Upper lobe of left lung (tissue), 6 donors: ENCODE measurements around the gene TSPAN5. TPM values are rescaled to one million over a fixed set of nuclear protein-coding genes. Genes with fewer than 3 reads are reported as not detected.
A peak's percentile ranks its signal among the peaks of the same experiment; 100 is the strongest.
"Not testable (repeated sequence)": the region's sequence is repeated elsewhere in the genome, so short reads cannot be mapped to it uniquely, and the experiment has no call there.

Source experiments
- ATAC-seq, 2 donors: fragments of 200-7000 bp; cut with Tn5 transposase; one replicate each; pipeline ENCODE4 v1.9.1; 2022; ENCODE audit warnings: mild to moderate bottlenecking in 2 of 2, moderate library complexity in 2 of 2; ENCODE audit not compliant: low FRiP score in 2 of 2
- DNase-seq, 2 donors: peaks; one replicate each; pipeline ENCODE4 v3.0.0-alpha.2; 2019 to 2020
- H3K27ac ChIP-seq, 4 donors: fragments of 200-600 bp; sonication (generic); one replicate each; pipeline ENCODE4 v1.5.1; 2016 to 2019
- H3K27me3 ChIP-seq, 4 donors: fragments of 200-600 bp; sonication (generic); one replicate each; pipeline ENCODE4 v1.5.1; 2017 to 2019
- H3K36me3 ChIP-seq, 4 donors: fragments of 200-600 bp; sonication (generic); one replicate each; pipeline ENCODE4 v1.5.1; 2016 to 2019
- H3K4me1 ChIP-seq, 4 donors: fragments of 200-600 bp; sonication (generic); one replicate each; pipeline ENCODE4 v1.5.1; 2018 to 2019
- H3K4me3 ChIP-seq, 4 donors: fragments of 200-600 bp; sonication (generic); one replicate each; pipeline ENCODE4 v1.5.1; 2017 to 2019; ENCODE audit warnings: mild to moderate bottlenecking in 2 of 4, moderate library complexity in 1 of 4
- H3K9me3 ChIP-seq, 4 donors: fragments of 200-600 bp; sonication (generic); one replicate each; pipeline ENCODE4 v1.5.1; 2018 to 2019
- EP300 ChIP-seq, 4 donors: sonication (generic); formaldehyde crosslinking; IDR thresholded peaks; one replicate each; pipeline ENCODE4 v1.5.1; 2017; ENCODE audit warnings: antibody characterized with exemption in 4 of 4, control low read depth in 2 of 4
- POLR2A ChIP-seq, 4 donors: fragments of 450-650 bp; IDR thresholded peaks; one replicate each; pipeline ENCODE4 v1.5.1; 2016 to 2017; ENCODE audit warnings: antibody characterized with exemption in 4 of 4, mild to moderate bottlenecking in 2 of 4
- POLR2AphosphoS5 ChIP-seq, 2 donors: sonication (generic); formaldehyde crosslinking; IDR thresholded peaks; one replicate each; pipeline ENCODE4 v1.5.1; 2017; ENCODE audit warnings: antibody characterized with exemption in 2 of 2
- WGBS, 2 donors: methylation state at CpG; one replicate each; pipeline ENCODE4 v1.1.5; 2017 to 2018; 5-methylcytosine and 5-hydroxymethylcytosine counted together
- total RNA-seq, 6 donors: library from RNA; depleted of rRNA in 4 of 6; stranded (reverse); fragments of >200 nt in 4 of 6; gene quantifications; one replicate each; pipeline versions ENCODE4 v1.1.0 to v1.2.1, GENCODE V29; 2016 to 2021
- TF ChIP-seq, protein P1 (sequence below), 6 experiments: fragments of 450-650 bp in 4 of 6; fragments of 200-600 bp in 2 of 6; sonication (generic) in 2 of 6; IDR thresholded peaks; one replicate each; pipeline ENCODE4 v1.5.1; 2016 to 2019; ENCODE audit warnings: antibody characterized with exemption in 6 of 6
- donor health status: DM: no; HTN: no; CAD: no; lungs with moderate emphysema.
- donor health status: DM: no; HTN: yes; CAD: no; lungs with severe emphysema.

The TSPAN5 gene
- total RNA-seq = 10 to 100 TPM in 1 of 6 donors, 1 to 10 TPM in 5; 3.1 to 12.5 (median 7.2) TPM

DNA sequence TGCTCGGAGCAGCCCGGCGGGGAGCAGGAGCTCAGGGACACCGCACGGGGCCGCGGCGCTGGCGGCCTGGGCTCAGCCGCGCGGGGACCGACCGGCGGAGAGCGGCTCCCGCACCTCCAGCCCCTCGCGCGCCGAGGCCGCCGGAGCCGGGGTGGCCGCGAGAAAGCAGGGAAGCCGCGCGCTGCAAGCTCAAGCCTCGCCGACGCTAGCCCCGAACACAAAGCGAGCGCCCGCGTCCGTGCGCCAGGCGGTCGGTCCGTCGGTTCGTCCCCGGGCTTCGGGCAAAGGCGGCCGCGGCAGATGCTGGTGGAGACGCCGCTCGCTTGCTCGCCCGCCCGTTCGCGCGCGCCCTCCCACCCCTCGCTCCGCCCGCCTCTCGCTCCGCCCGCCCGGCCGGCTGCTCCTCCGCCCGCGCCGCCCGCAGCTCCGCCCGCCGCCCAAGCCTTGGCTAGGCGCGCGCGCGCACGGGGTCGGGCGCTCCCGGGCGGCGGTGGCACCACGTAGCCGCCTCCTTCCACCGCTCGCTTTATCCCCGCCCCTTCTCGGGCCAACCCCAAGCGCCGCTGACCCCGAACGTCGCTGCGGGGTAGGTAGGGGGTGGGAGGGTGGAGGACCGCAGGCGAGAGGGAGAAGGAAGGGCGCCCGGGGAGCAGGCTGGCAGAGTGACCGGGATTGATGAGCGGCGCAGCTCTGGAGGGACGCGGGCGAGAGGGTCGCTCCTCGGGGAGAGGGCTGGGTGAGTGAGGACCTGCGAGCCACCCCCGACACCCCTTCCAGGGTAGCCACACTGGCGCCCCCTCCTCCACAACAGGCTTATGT is at the start of gene TSPAN5:
Gene TSPAN5, minus strand, starts transcription at position 325 of the 819 bp plus-strand sequence.
- H3K27ac ChIP-seq = peak within 1 kb of the TSS; percentile 42 to 84 (median 70)
- 0 to 1% methylated on average over 3 to 91 of the region's 113 CpGs for WGBS, 2 donors

DNA sequence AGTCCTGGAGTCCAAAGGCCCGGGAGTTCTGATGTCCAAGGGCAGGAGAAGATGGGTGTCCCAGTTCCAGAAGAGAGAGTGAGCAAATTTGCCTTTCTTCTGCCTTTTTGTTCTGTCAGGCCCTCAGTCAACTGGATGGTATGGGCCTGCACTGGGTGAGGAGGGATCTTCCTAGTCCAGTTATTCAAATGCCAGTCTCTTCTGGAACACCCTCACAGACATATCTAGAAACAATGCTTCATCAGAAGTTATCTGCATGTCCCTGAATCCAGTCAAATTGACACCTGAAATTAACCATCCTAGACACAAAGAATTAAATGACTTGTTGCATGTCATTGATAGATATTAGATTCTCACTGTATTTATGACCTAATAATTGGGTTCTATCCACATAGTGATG is 48.5 kb upstream of the TSPAN5 start:
- no peak for DNase-seq
- H3K36me3 ChIP-seq = no peaks in the 10 kb centered on the region
- ATAC-seq = no peak
- TF ChIP-seq POLR2A (IDR thresholded peaks at IDR 0.05) (no peak), EP300 (IDR thresholded peaks at IDR 0.05) (no peak), POLR2AphosphoS5 (IDR thresholded peaks at IDR 0.05) (no peak)
- TF ChIP-seq, protein P1, sequence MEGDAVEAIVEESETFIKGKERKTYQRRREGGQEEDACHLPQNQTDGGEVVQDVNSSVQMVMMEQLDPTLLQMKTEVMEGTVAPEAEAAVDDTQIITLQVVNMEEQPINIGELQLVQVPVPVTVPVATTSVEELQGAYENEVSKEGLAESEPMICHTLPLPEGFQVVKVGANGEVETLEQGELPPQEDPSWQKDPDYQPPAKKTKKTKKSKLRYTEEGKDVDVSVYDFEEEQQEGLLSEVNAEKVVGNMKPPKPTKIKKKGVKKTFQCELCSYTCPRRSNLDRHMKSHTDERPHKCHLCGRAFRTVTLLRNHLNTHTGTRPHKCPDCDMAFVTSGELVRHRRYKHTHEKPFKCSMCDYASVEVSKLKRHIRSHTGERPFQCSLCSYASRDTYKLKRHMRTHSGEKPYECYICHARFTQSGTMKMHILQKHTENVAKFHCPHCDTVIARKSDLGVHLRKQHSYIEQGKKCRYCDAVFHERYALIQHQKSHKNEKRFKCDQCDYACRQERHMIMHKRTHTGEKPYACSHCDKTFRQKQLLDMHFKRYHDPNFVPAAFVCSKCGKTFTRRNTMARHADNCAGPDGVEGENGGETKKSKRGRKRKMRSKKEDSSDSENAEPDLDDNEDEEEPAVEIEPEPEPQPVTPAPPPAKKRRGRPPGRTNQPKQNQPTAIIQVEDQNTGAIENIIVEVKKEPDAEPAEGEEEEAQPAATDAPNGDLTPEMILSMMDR (IDR thresholded peaks at IDR 0.05) = no peak
- H3K27ac ChIP-seq = no peak overlapping the region
- WGBS, 2 donors = 44 to 86% methylated on average over 1 of the region's 1 CpG
- H3K9me3 ChIP-seq = peaks cover 0 to 8% (median 0%) of the 10 kb centered on the region in 4 donors
- no peak overlapping the region for H3K4me3 ChIP-seq
- no peaks in the 10 kb centered on the region for H3K4me1 ChIP-seq
- no peaks in the 10 kb centered on the region for H3K27me3 ChIP-seq

More for the DNA sequence above, at the start of gene TSPAN5:
- peak; percentile 91 to 96 for ATAC-seq
- Histone ChIP-seq H3K4me3 (peak within 1 kb of the TSS; percentile 68 to 84 (median 80)), H3K36me3 (no peaks in the 10 kb centered on the region), H3K9me3 (no peaks in the 10 kb centered on the region), H3K4me1 (peaks cover 24 to 32% (median 30%) of the 10 kb centered on the region in 4 donors), H3K27me3 (no peaks in the 10 kb centered on the region)
- peak; percentile 88 to 96 for DNase-seq
- TF ChIP-seq, protein P1 (IDR thresholded peaks at IDR 0.05) = no peak
- TF ChIP-seq EP300 (IDR thresholded peaks at IDR 0.05) (no peak), POLR2A (IDR thresholded peaks at IDR 0.05) (peak in 2 of 4 donors; percentile 35 to 44), POLR2AphosphoS5 (IDR thresholded peaks at IDR 0.05) (peak in 1 of 2 donors; percentile 58)

DNA sequence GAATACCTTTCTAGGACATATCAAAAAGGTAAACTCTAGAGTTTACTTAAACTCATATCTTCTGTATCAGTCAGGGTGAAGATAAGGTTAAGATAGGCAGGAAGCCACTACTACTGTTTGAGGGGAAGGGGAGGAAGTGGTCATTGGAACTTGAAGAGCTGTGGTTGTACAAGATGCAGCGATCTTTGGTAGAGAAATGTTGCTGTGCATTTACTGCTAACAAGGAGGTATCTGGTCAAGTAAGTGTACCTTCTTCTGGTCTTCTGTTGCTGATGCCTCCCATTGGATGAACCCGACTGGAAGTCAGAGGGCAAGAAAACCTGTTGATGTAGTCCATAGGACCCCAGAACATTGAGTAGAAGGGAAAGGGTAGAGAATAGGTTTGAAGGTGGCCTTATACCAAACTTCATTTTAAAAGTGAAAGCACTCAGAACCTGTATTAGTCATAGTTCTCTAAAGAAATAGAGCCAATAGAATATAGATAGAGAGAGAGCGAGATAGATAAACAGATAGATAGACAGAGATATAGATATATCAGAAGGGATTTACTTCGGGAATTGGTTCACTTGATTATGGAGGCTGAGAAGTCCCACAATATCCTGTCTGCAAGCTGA is 47.9 kb upstream of the TSPAN5 start:
- ATAC-seq = no peak
- no peak overlapping the region for H3K27ac ChIP-seq

DNA sequence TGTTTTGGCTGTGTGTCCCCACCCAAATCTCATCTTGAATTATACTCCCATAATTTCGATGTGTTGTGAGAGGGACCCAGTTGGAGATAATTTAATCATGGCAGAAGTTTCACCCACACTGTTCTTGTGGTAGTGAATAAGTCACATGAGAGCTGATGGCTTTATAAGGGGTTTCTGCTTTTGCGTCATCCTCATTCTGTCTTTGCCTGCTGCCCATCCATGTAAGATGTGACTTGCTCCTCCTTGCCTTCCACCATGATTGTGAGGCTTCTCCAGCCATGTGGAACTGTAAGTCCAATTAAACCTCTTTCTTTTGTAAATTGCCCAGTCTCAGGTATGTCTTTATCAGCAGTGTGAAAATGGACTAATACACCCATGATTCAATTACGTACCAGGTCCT is 47.2 kb upstream of the TSPAN5 start:
- not testable (repeated sequence) for H3K36me3 ChIP-seq, H3K4me1 ChIP-seq, H3K4me3 ChIP-seq, DNase-seq, ATAC-seq, H3K27me3 ChIP-seq, H3K27ac ChIP-seq, H3K9me3 ChIP-seq
- WGBS, 2 donors = 92 to 98% methylated on average over 3 of the region's 3 CpGs

More for the DNA sequence above, 47.9 kb upstream of the TSPAN5 start:
- no peaks in the 10 kb centered on the region for H3K4me1 ChIP-seq
- TF ChIP-seq, protein P1 (IDR thresholded peaks at IDR 0.05) = no peak
- no peak for TF ChIP-seq POLR2A (IDR thresholded peaks at IDR 0.05)
- TF ChIP-seq POLR2AphosphoS5 (IDR thresholded peaks at IDR 0.05) = no peak
- TF ChIP-seq EP300 (IDR thresholded peaks at IDR 0.05) = no peak
- no peak for DNase-seq
- H3K27me3 ChIP-seq = no peaks in the 10 kb centered on the region
- H3K4me3 ChIP-seq = no peak overlapping the region
- H3K9me3 ChIP-seq = peaks cover 0 to 8% (median 0%) of the 10 kb centered on the region in 4 donors
- WGBS, 2 donors = 79 to 80% methylated on average over 4 of the region's 4 CpGs
- no peaks in the 10 kb centered on the region for H3K36me3 ChIP-seq

DNA sequence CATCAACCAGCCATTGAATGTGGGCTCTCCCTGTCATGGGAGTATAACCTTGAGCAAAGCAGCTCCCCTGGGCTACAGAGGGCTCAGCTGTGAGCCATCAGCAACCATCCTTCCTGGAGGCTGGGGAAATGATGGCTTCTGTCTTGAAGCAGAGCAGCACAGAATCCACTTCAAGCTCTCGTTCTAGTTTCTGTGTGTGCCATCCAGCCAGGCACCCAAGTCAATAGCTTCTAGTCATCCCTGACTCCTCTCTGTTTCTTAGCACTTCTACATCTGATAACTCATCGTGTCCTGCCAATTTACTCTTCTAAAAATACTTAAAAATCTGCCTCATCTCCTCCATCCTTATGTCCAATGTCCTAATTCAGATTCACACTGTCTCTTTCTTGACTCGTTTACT is 42.2 kb upstream of the TSPAN5 start:
- TF ChIP-seq POLR2AphosphoS5 (IDR thresholded peaks at IDR 0.05) (no peak), POLR2A (IDR thresholded peaks at IDR 0.05) (no peak), EP300 (IDR thresholded peaks at IDR 0.05) (no peak)
- TF ChIP-seq, protein P1 (IDR thresholded peaks at IDR 0.05) = no peak
- DNase-seq = no peak
- no peaks in the 10 kb centered on the region for H3K36me3 ChIP-seq
- 87% methylated on average over 3 of the region's 3 CpGs for WGBS, 2 donors
- no peak overlapping the region for H3K27ac ChIP-seq
- H3K4me1 ChIP-seq = no peaks in the 10 kb centered on the region
- ATAC-seq = no peak
- H3K9me3 ChIP-seq = peaks cover 0 to 8% (median 3%) of the 10 kb centered on the region in 4 donors
- no peak overlapping the region for H3K4me3 ChIP-seq
- no peaks in the 10 kb centered on the region for H3K27me3 ChIP-seq
